ENCODE measurements around the gene MIER3. TPM values are rescaled to one million over a fixed set of nuclear protein-coding genes. Genes with fewer than 3 reads are reported as not detected.

MIER3 gene
- total RNA-seq, 1 experiment from 2014 or later: 44.8 TPM

DNA sequence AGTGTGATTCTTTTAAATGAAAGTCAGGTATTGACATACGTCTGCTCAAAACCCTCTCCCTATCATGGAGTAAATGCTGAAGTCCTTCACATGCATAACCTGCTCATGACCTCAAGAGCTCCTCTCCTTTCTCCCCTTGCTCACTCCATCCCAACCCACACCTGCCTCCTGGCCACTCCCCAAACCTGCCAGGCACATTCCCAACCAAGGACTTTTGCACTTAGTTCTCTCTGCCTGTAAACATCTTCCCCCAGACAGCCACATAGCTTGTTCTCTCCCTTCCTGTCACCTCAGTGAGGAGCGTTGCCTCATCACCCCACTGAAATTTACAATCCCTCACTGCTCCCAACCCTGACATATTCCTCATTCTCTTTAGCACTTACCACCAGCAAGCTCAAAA is 33.9 kb downstream of the MIER3 start:
- Histone ChIP-seq H2BK12ac (ENCODE audit: insufficient read length, low read depth, low read length) (no peak overlapping the region), H3K23ac (ENCODE audit: insufficient read length, low read depth, low read length) (no peak overlapping the region), H3K79me1 (ENCODE audit: insufficient read depth, low read depth, low read length, poor library complexity, severe bottlenecking) (no peaks in the 10 kb centered on the region), H2BK20ac (ENCODE audit: low read depth, low read length, poor library complexity, severe bottlenecking) (no peak overlapping the region), H4K20me1 (ENCODE audit: control insufficient read depth, insufficient read depth, insufficient read length) (no peaks in the 10 kb centered on the region), H4K5ac (ENCODE audit: insufficient read length, low read depth, low read length) (no peak overlapping the region), H3K79me2 (ENCODE audit: insufficient read depth, low read length) (no peaks in the 10 kb centered on the region), H3K4me1 (ENCODE audit: insufficient read depth, low read length) (no peaks in the 10 kb centered on the region), H2BK15ac (ENCODE audit: low read depth, low read length) (no peak overlapping the region), H3K4me2 (ENCODE audit: insufficient read depth, insufficient read length, low read length) (no peak overlapping the region), H3K56ac (ENCODE audit: insufficient read length, low read depth, low read length) (no peak overlapping the region), H4K8ac (replicated peaks; ENCODE audit: insufficient read length, low read depth, low read length) (no peak overlapping the region), H3K27me3 (ENCODE audit: insufficient read depth, low read length) (no peaks in the 10 kb centered on the region), H3K14ac (ENCODE audit: insufficient read depth, low read length) (no peak overlapping the region), H2BK120ac (ENCODE audit: low read depth, low read length, poor library complexity, severe bottlenecking) (no peak overlapping the region), H3K18ac (ENCODE audit: insufficient read length, low read depth, low read length) (no peak overlapping the region), H2BK5ac (ENCODE audit: insufficient read length, low read length) (no peak overlapping the region), H4K91ac (ENCODE audit: insufficient read length, low read depth, low read length) (no peak overlapping the region), H3K4ac (ENCODE audit: low read depth, low read length) (no peak overlapping the region), H2AFZ (ENCODE audit: low read length) (no peak overlapping the region), H3K9ac (ENCODE audit: extremely low read depth, insufficient read length, low read length) (no peak overlapping the region), H2AK5ac (ENCODE audit: insufficient read length, low read length) (no peak overlapping the region), H3T11ph (ENCODE audit: low read length) (no peak overlapping the region), H3K23me2 (ENCODE audit: insufficient read length, low read depth, low read length, poor library complexity, severe bottlenecking) (no peaks in the 10 kb centered on the region), H3K27ac (ENCODE audit: insufficient read length, low read depth, low read length) (no peak overlapping the region), H3K9me3 (ENCODE audit: control insufficient read depth, low read depth, low read length) (peaks cover 4% of the 10 kb centered on the region)
- peak; percentile 33 for DNase-seq
- WGBS (ENCODE audit: extremely low coverage, insufficient read length, low lambda C conversion rate): no CpG with 5 or more reads among the region's 2 CpGs
- Mint-ChIP-seq H3K4me3 (no peak overlapping the region), H3K27ac (peak overlapping the region; percentile 3 to 49 (median 26); a peak in 5 of 7 replicates), H3K36me3 (ENCODE audit: insufficient read depth in 1 of 3, low read depth in 3 of 3) (peaks cover 21 to 34% (median 32%) of the 10 kb centered on the region in 3 experiments), H3K9me3 (peaks cover 0 to 6% of the 10 kb centered on the region in 2 experiments; a peak in 1 of 5 replicates), H3K27me3 (ENCODE audit: low read depth) (no peaks in the 10 kb centered on the region), H3K4me1 (peaks cover 9% of the 10 kb centered on the region in 2 experiments; a peak in 3 of 4 replicates)
- TF ChIP-seq, protein P1, sequence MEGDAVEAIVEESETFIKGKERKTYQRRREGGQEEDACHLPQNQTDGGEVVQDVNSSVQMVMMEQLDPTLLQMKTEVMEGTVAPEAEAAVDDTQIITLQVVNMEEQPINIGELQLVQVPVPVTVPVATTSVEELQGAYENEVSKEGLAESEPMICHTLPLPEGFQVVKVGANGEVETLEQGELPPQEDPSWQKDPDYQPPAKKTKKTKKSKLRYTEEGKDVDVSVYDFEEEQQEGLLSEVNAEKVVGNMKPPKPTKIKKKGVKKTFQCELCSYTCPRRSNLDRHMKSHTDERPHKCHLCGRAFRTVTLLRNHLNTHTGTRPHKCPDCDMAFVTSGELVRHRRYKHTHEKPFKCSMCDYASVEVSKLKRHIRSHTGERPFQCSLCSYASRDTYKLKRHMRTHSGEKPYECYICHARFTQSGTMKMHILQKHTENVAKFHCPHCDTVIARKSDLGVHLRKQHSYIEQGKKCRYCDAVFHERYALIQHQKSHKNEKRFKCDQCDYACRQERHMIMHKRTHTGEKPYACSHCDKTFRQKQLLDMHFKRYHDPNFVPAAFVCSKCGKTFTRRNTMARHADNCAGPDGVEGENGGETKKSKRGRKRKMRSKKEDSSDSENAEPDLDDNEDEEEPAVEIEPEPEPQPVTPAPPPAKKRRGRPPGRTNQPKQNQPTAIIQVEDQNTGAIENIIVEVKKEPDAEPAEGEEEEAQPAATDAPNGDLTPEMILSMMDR (conservative IDR thresholded peaks at IDR 0.05): no peak

All from H9 (cell line).